ENCODE data around the gene ANKMY1.

Gene ANKMY1

GRCh38 chr2:240431661-240432424 lies 125.9 kb downstream of the ANKMY1 start:
- no peak for DNase-seq

- peak; percentile 15 to 47 for DNase-seq
Measured at GRCh38 chr2:240431271-240431660, 126.5 kb downstream of the ANKMY1 start.

- no peak for DNase-seq
Measured at GRCh38 chr2:240430595-240430994, 127.2 kb downstream of the ANKMY1 start.

- DNase-seq: no peak
Measured at GRCh38 chr2:240429872-240430491, 127.8 kb downstream of the ANKMY1 start.
